ENCODE measurements around the gene SCRT2.

DNA sequence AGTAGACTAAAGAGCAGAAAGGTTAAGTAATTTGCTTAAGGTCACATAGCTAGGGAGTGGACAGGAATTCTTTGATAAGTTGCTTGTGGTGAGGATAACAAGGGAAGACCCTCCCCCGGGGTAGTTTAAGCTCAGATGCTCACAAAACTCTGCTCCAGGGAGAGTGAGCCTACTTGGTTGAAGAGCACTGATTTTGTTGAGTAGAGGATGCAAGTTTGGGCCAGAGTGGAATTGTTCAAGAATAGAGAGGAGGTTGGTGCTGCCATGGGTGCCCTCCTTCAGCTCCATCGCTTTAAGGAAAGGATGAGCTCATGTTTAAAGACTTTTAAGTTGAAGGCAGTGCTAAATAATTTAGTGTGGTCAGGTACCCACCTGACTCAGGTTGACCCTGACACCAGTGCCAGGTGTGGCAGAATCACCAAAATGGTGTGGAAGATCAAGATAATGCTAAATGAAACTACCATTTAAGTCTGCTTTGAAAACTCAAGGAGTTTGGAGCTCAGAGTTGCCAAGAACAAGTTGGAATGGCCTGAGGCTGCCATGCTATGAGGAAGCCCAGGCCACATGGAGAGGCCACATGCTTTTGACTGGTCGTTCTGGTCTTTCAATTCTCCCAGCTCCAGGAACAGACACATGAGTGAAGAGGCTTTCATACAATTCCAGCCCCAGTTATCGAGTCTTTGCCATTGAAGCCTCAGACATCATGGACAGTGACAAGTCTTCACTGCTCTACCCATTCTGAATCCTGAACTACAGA, 57.5 kb downstream of the SCRT2 start:
- no peak for TF ChIP-seq CTCF (IDR thresholded peaks at IDR 0.05)
- TF ChIP-seq POLR2A (IDR thresholded peaks at IDR 0.05): no peak

Measured in thyroid gland (tissue), 4 donors.